ENCODE results near the gene SPTLC1. TPM values are rescaled to one million over a fixed set of nuclear protein-coding genes. Genes with fewer than 3 reads are reported as not detected.

Gene SPTLC1
- total and polyA plus RNA-seq, 2 of the 13 experiments (the other 11 are each of a cell fraction or from before 2014, with no cell fraction given), result 56.2 to 72.5 TPM

DNA sequence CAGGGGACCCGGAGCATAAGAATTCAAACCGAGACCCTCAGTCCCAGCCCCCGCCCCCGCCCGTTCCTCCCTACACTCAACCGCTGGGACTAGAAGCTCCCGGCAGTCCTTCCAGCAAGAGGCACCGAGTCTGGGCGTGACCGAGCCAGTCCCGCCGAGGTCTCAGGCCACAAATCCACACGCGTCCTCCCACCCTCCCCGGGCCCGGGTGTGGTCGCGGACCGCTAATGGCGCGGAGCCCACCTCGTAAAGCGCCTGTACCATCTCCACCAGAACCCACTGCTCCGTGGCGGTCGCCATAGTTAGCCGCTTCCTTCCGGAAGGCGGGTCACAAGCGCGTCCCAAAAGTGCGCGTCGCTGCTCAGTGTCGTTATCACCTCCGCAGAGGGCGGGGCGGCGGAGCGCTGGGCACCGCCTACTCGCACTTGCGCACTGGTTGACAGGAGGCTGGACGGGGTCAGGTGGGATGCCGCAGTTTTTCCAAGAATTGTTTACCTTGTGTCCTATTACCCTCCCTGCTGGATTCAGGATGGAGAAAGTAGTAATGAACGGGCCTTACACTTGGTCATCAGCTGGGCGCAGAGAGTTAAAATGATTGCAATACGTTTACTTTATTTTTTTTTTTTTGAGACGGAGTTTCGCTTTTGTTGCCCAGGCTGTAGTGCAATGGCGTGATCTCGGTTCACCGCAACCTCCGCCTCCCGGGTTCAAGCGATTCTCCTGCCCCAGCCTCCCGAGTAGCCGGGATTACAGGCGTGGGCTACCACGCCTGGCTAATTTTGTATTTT, at the start of gene SPTLC1 (continued):
- no peak for TF ChIP-seq KAT2B (IDR thresholded peaks at IDR 0.05; ENCODE audit: borderline replicate concordance, low read depth, low read length)
- TF ChIP-seq ARID2 (CRISPR knock-in tag; IDR thresholded peaks at IDR 0.05; ENCODE audit: borderline replicate concordance), result no peak
- peak; percentile 42; the same call in 1 of the 2 replicates for TF ChIP-seq ZNF317 (CRISPR knock-in tag; IDR thresholded peaks at IDR 0.05)
- peak; percentile 100 for TF ChIP-seq GATAD1 (CRISPR knock-in tag; IDR thresholded peaks at IDR 0.05)
- TF ChIP-seq ZNF292 (CRISPR knock-in tag; IDR thresholded peaks at IDR 0.05; ENCODE audit: borderline replicate concordance, low read depth), result 0 out of 2 replicates have a peak, but pooled peaks have one; percentile 61
- TF ChIP-seq, protein P1, sequence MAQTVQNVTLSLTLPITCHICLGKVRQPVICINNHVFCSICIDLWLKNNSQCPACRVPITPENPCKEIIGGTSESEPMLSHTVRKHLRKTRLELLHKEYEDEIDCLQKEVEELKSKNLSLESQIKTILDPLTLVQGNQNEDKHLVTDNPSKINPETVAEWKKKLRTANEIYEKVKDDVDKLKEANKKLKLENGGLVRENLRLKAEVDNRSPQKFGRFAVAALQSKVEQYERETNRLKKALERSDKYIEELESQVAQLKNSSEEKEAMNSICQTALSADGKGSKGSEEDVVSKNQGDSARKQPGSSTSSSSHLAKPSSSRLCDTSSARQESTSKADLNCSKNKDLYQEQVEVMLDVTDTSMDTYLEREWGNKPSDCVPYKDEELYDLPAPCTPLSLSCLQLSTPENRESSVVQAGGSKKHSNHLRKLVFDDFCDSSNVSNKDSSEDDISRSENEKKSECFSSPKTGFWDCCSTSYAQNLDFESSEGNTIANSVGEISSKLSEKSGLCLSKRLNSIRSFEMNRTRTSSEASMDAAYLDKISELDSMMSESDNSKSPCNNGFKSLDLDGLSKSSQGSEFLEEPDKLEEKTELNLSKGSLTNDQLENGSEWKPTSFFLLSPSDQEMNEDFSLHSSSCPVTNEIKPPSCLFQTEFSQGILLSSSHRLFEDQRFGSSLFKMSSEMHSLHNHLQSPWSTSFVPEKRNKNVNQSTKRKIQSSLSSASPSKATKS (CRISPR knock-in tag; IDR thresholded peaks at IDR 0.05), result no peak
- peak; percentile 66; the same call in 1 of the 2 replicates for TF ChIP-seq ZFP36L2 (CRISPR knock-in tag; IDR thresholded peaks at IDR 0.05)
- TF ChIP-seq, protein P2, sequence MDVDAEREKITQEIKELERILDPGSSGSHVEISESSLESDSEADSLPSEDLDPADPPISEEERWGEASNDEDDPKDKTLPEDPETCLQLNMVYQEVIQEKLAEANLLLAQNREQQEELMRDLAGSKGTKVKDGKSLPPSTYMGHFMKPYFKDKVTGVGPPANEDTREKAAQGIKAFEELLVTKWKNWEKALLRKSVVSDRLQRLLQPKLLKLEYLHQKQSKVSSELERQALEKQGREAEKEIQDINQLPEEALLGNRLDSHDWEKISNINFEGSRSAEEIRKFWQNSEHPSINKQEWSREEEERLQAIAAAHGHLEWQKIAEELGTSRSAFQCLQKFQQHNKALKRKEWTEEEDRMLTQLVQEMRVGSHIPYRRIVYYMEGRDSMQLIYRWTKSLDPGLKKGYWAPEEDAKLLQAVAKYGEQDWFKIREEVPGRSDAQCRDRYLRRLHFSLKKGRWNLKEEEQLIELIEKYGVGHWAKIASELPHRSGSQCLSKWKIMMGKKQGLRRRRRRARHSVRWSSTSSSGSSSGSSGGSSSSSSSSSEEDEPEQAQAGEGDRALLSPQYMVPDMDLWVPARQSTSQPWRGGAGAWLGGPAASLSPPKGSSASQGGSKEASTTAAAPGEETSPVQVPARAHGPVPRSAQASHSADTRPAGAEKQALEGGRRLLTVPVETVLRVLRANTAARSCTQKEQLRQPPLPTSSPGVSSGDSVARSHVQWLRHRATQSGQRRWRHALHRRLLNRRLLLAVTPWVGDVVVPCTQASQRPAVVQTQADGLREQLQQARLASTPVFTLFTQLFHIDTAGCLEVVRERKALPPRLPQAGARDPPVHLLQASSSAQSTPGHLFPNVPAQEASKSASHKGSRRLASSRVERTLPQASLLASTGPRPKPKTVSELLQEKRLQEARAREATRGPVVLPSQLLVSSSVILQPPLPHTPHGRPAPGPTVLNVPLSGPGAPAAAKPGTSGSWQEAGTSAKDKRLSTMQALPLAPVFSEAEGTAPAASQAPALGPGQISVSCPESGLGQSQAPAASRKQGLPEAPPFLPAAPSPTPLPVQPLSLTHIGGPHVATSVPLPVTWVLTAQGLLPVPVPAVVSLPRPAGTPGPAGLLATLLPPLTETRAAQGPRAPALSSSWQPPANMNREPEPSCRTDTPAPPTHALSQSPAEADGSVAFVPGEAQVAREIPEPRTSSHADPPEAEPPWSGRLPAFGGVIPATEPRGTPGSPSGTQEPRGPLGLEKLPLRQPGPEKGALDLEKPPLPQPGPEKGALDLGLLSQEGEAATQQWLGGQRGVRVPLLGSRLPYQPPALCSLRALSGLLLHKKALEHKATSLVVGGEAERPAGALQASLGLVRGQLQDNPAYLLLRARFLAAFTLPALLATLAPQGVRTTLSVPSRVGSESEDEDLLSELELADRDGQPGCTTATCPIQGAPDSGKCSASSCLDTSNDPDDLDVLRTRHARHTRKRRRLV (CRISPR knock-in tag; IDR thresholded peaks at IDR 0.05), result no peak
- no peak for TF ChIP-seq PHB2 (IDR thresholded peaks at IDR 0.05; ENCODE audit: partially characterized antibody)
- no peak for TF ChIP-seq MAFG (CRISPR knock-in tag; IDR thresholded peaks at IDR 0.05)
- TF ChIP-seq, protein P3, sequence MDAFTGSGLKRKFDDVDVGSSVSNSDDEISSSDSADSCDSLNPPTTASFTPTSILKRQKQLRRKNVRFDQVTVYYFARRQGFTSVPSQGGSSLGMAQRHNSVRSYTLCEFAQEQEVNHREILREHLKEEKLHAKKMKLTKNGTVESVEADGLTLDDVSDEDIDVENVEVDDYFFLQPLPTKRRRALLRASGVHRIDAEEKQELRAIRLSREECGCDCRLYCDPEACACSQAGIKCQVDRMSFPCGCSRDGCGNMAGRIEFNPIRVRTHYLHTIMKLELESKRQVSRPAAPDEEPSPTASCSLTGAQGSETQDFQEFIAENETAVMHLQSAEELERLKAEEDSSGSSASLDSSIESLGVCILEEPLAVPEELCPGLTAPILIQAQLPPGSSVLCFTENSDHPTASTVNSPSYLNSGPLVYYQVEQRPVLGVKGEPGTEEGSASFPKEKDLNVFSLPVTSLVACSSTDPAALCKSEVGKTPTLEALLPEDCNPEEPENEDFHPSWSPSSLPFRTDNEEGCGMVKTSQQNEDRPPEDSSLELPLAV (CRISPR knock-in tag; conservative IDR thresholded peaks at IDR 0.05; ENCODE audit: low read depth), result no peak
- no peak for TF ChIP-seq IKZF1 (IDR thresholded peaks at IDR 0.05)
- peak; percentile 96 for TF ChIP-seq ASH2L (IDR thresholded peaks at IDR 0.05; ENCODE audit: insufficient read length, low read depth, low read length)
- TF ChIP-seq ZNF761 (CRISPR knock-in tag; conservative IDR thresholded peaks at IDR 0.05), result peak; percentile 64; the same call in 1 of the 2 replicates
- TF ChIP-seq, protein P4, sequence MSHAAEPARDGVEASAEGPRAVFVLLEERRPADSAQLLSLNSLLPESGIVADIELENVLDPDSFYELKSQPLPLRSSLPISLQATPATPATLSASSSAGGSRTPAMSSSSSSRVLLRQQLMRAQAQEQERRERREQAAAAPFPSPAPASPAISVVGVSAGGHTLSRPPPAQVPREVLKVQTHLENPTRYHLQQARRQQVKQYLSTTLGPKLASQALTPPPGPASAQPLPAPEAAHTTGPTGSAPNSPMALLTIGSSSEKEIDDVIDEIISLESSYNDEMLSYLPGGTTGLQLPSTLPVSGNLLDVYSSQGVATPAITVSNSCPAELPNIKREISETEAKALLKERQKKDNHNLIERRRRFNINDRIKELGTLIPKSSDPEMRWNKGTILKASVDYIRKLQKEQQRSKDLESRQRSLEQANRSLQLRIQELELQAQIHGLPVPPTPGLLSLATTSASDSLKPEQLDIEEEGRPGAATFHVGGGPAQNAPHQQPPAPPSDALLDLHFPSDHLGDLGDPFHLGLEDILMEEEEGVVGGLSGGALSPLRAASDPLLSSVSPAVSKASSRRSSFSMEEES (CRISPR knock-in tag; IDR thresholded peaks at IDR 0.05), result peak; percentile 37; the same call in 1 of the 2 replicates
- TF ChIP-seq NFIB (CRISPR knock-in tag; IDR thresholded peaks at IDR 0.05; ENCODE audit: borderline replicate concordance), result no peak
- TF ChIP-seq, protein P5, sequence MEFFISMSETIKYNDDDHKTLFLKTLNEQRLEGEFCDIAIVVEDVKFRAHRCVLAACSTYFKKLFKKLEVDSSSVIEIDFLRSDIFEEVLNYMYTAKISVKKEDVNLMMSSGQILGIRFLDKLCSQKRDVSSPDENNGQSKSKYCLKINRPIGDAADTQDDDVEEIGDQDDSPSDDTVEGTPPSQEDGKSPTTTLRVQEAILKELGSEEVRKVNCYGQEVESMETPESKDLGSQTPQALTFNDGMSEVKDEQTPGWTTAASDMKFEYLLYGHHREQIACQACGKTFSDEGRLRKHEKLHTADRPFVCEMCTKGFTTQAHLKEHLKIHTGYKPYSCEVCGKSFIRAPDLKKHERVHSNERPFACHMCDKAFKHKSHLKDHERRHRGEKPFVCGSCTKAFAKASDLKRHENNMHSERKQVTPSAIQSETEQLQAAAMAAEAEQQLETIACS (CRISPR knock-in tag; IDR thresholded peaks at IDR 0.05), result no peak
